ENCODE data around the gene CCDC71. TPM values are rescaled to one million over a fixed set of nuclear protein-coding genes. Genes with fewer than 3 reads are reported as not detected.

CCDC71 gene
- total RNA-seq, result 18.8 and 19.5 TPM in 2 replicates

GRCh38 chr3:49165771-49166751 is at the start of gene CCDC71:
Gene CCDC71, minus strand, starts transcription at chr3:49166331. Its CDS starts 2,123 bp downstream, at chr3:49164208.

GRCh38 chr3:49171119-49171774 is 5.1 kb upstream of the CCDC71 start, which contains the start of gene KLHDC8B:
Gene KLHDC8B, plus strand, starts transcription at chr3:49171598. Its CDS starts 1,172 bp downstream, at chr3:49172770.

DNA sequence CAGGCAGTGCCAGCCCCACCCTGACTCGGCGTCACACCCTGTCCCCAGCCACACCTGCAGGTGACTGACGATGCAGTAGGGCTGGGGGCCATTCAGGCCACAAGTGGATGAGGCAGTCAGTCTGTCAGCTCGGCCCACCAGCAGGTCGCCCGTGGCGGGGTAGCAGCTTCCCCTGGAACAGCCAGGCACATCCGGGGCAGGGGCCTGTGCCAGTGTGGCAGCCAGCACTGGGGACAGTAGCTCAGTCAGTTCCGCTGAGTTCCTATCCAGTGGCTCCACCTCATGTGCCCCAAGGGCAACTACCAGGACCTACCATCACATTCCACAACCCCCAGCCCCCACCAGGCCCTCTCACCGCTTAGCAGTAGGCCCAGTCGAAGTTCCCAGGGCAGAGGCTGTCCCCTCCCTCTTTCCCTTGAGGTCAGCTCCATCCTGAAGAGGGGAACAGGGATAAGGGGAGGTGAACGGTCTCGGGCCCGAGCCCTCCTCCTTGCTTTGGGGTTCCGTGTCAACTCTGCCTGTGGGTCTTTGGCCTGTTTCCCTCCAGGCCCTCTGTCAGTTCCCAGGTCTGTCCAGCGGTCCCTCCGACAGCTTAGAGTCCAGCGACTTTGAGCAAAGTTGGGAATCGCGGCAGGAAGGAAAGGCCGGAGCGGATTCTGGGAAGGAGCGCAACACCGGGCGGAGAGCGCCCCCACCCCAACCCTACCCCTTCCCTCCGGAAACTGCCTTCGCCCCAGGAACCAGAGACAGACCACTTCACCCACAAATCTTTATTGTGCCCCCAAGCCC is 33.5 kb downstream of the CCDC71 start, which contains the start of gene LAMB2:
LAMB2 (minus strand) TSS at position 614 of the 789 bp plus-strand sequence; CDS start at position 431, 183 bp downstream.

DNA sequence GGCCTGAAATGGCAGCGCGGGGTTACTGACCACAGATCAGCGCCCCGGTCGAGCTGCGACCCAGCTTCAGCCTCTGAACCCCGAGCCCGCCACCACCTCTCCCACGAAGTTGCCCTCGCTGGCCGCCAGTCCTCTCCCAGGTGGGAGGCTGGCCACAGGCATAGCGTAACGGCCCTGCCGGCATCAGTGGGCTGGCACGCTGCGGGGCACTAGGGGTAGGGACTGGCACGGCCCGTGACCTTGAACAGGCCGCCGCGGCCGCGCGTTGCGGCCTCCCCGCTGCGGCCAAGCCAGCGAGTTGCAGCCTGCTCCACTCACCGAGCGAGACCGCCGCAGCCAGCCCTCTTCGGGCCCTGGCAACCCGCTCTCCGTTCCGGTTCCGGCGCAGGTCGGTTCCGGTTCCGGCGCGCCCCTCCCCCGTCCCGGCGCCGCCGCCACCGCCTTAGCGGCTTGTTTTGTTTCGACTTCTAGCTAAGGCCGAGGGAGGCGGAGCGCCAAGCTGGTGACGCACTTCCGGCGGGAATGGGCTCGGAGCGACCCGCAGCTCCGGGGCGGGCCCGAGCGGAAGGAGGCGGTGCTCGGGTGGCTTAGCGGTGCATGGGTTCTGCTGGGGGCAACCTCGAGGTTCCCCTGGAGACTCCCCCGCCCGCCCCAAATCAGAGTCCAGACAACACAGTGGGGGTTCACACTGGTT is 45.5 kb downstream of the CCDC71 start, which contains the start of gene USP19:
USP19 (minus strand) TSS at position 386 of the 694 bp plus-strand sequence. CDS start 1,678 bp downstream, outside the sequence.

Other genes starting within 250 kb of the CCDC71 start
- gene ARIH2, start 247.5 kb downstream of the CCDC71 start, total RNA-seq, result 47.3 and 59.5 TPM in 2 replicates
- 35.0 TPM in 2 replicates for gene P4HTM, start 176.1 kb downstream of the CCDC71 start, total RNA-seq
- 73.6 and 93.7 TPM in 2 replicates for gene WDR6, start 158.9 kb downstream of the CCDC71 start, total RNA-seq
- 49.2 and 72.1 TPM in 2 replicates for gene DALRD3, start 147.8 kb downstream of the CCDC71 start, total RNA-seq
- gene NDUFAF3, start 144.2 kb downstream of the CCDC71 start, total RNA-seq, result 61.9 and 75.1 TPM in 2 replicates
- gene IMPDH2, start 136.9 kb downstream of the CCDC71 start, total RNA-seq, result 394 and 444 TPM in 2 replicates
- gene QRICH1, start 72.3 kb downstream of the CCDC71 start, total RNA-seq, result 41.7 and 59.1 TPM in 2 replicates
- gene QARS1, start 61.6 kb downstream of the CCDC71 start, total RNA-seq, result 285 and 326 TPM in 2 replicates
- gene USP19, start 45.5 kb downstream of the CCDC71 start, total RNA-seq, result 38.3 and 61.7 TPM in 2 replicates
- 531 and 711 TPM in 2 replicates for gene LAMB2, start 33.3 kb downstream of the CCDC71 start, total RNA-seq
- gene KLHDC8B, start 5.3 kb upstream of the CCDC71 start, total RNA-seq, result 45.7 and 67.5 TPM in 2 replicates
- gene C3orf62, start 110.9 kb upstream of the CCDC71 start, total RNA-seq, result 1.4 and 1.8 TPM in 2 replicates
- gene USP4, start 173.7 kb upstream of the CCDC71 start, total RNA-seq, result 24.3 and 27.4 TPM in 2 replicates
- gene GPX1, start 192.0 kb upstream of the CCDC71 start, total RNA-seq, result 375 and 450 TPM in 2 replicates
- gene RHOA, start 245.6 kb upstream of the CCDC71 start, total RNA-seq, result 421 and 469 TPM in 2 replicates
- 15.0 and 19.4 TPM in 2 replicates for gene TCTA, start 246.1 kb upstream of the CCDC71 start, total RNA-seq

Measured in bronchial smooth muscle cell (primary cell).